Epidermal melanocyte (primary cell): ENCODE results near the gene ANAPC10.
"Not testable (repeated sequence)": the region's sequence is repeated elsewhere in the genome, so short reads cannot be mapped to it uniquely, and the experiment has no call there.

Experiments used
- DNase-seq: peaks from one replicate; pipeline ENCODE4 v3.0.0; 2011; ENCODE audit warnings: low spot score; ENCODE audit not compliant: insufficient read length

Gene ANAPC10

GRCh38 chr4:145010315-145010714, 87.7 kb downstream of the ANAPC10 start:
- DNase-seq, result not testable (repeated sequence)

- DNase-seq, result no peak
Measured at GRCh38 chr4:145003675-145004074, 94.3 kb downstream of the ANAPC10 start.

GRCh38 chr4:145001635-145002034, 96.4 kb downstream of the ANAPC10 start:
- DNase-seq, result no peak

GRCh38 chr4:145000656-145001055, 97.3 kb downstream of the ANAPC10 start:
- DNase-seq, result not testable (repeated sequence)

- no peak for DNase-seq
Measured at GRCh38 chr4:144989306-144989705, 108.7 kb downstream of the ANAPC10 start.

GRCh38 chr4:144985531-144985930, 112.5 kb downstream of the ANAPC10 start:
- no peak for DNase-seq

GRCh38 chr4:144985014-144985413, 113.0 kb downstream of the ANAPC10 start:
- no peak for DNase-seq

GRCh38 chr4:144984241-144984640, 113.8 kb downstream of the ANAPC10 start:
- no peak for DNase-seq

GRCh38 chr4:144975718-144976117, 122.3 kb downstream of the ANAPC10 start:
- DNase-seq, result no peak

GRCh38 chr4:144970597-144970996, 127.4 kb downstream of the ANAPC10 start:
- DNase-seq, result no peak

GRCh38 chr4:144969821-144970220, 128.2 kb downstream of the ANAPC10 start:
- no peak for DNase-seq

GRCh38 chr4:144968606-144969005, 129.4 kb downstream of the ANAPC10 start:
- no peak for DNase-seq

GRCh38 chr4:144967161-144967560, 130.8 kb downstream of the ANAPC10 start:
- DNase-seq, result no peak

- no peak for DNase-seq
Measured at GRCh38 chr4:144962300-144962699, 135.7 kb downstream of the ANAPC10 start.

- DNase-seq, result no peak
Measured at GRCh38 chr4:144955104-144955503, 142.9 kb downstream of the ANAPC10 start.

- DNase-seq, result no peak
Measured at GRCh38 chr4:144954230-144954629, 143.8 kb downstream of the ANAPC10 start.

- DNase-seq, result no peak
Measured at GRCh38 chr4:144948421-144948820, 149.6 kb downstream of the ANAPC10 start.

GRCh38 chr4:144948009-144948408, 150.0 kb downstream of the ANAPC10 start:
- no peak for DNase-seq
